OCI-LY1 (cell line): ENCODE data around the gene ITGB4.

Experiments
- CTCF ChIP-seq: fragments of 200-600 bp; sonication (generic), shearing (Covaris generic); IDR thresholded peaks from 2 replicates; pipeline ENCODE4 v1.5.1; 2017; ENCODE audit warnings: mild to moderate bottlenecking, antibody characterized with exemption, low read length, moderate library complexity, mixed read lengths
- EZH2 ChIP-seq: fragments of 200-600 bp; sonication (generic), shearing (Covaris generic); IDR thresholded peaks from 2 replicates; pipeline ENCODE4 v1.8.0; 2017; ENCODE audit warnings: borderline replicate concordance, mixed run types, mild to moderate bottlenecking, antibody characterized with exemption, low read length, moderate library complexity, mixed read lengths

- TF ChIP-seq CTCF, result no peak
- TF ChIP-seq EZH2, result no peak
Measured at GRCh38 chr17:75752405-75752709, 31.1 kb downstream of the ITGB4 start.
